NCI-H2227 (cell line): ENCODE results near the gene HNF1B.

Experiments used
- DNase-seq: peaks from one replicate; lab custom pipeline; 2025; ENCODE audit not compliant: unreplicated experiment; lab: John Stamatoyannopoulos, UW

The HNF1B gene

DNA sequence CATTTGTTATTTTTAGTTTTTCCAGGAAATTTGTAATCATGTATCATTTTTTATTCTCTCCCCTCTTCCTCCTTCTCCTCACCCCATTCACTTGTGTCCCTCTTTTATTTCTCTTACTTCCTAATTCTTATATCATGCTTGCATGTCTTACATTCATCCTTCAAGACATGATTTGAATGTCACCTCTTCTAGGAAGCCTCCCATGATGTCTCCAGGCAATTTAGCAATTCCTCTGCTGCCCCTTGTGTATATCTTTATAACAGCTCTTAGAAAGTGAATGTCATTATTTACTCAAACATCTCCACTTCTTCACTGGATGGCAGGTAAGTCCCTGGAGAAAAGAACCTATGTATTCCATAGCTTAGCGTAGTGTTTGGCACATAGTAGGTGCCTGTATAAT is 7.8 kb downstream of the HNF1B start:
- DNase-seq: no peak

DNA sequence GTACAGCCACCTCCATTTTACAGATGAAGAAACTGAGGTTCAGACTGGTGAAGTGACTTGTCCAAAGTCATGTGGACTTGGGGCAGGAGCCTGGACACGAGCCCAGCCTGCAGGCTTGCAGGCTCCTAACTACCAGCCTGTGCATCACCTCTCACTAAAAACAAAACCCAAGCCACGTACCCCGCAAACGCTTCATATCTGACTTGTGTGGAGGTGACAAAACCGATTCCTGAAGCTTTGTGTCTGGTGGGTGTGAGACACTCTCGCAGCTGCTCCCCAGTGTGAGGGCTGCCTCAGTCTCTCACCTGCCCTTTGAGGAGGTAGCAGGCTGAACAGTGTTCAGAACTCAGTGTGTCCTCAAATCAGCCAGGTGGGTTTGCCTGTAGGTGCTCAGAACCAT is 8.4 kb downstream of the HNF1B start:
- DNase-seq: no peak

DNA sequence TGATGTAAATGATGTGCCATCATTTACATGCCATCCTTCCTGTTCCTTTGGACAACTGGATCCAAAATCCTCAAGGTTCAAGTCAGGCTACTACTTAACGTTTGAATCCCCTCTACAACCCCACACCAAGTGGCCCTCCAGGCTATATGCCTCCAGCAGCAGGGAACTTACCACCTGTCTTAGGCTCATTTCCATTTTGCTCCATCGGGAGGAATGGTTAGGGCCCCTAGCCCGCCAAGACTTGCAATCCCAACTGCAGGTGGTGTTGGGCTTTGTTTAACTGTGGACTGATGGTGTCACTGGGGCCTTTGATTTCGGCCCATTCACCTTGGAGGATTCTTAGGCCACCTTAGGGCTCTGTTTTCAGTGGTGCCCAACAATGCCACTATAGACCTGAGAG is 9.7 kb downstream of the HNF1B start:
- DNase-seq: no peak

DNA sequence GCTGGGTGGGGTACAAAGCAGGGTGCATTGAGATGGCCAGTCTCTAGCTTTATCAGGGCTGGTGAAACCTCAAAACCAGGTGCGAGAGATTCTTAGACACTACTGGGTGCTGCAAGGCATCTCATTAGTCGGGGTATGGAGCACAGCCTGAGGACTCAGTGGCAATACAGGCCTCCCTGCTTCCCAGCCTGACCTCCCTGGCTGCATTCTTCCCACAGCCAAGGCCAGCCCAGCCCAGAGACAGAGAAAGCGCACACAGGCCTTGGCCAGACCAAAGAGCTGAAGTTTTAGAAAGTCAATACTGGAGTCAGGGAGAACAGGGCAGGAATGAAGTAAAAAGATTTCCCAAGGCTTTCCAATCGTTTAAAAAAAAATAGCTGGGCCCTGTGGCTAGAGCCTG is 12.5 kb downstream of the HNF1B start:
- DNase-seq: no peak

DNA sequence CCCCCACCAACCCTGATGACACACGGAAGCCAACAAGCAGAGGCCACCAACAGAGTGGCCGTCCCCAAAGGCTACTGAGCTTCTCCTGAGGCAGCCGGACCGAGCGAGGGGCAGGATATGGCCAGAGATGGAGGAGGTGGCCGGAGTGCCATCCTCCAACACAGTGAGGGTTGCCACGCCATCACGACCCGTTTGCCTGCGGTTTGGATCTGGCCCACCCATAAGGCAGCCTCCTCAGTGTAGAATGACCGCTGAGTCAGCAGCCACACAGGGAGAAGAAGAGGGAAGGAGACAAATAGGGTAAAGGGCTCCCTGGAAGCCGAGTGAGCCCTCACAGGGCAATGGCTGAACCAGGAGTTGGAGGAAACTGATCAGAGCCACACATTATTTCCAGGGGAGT is 13.8 kb downstream of the HNF1B start:
- DNase-seq: no peak

DNA sequence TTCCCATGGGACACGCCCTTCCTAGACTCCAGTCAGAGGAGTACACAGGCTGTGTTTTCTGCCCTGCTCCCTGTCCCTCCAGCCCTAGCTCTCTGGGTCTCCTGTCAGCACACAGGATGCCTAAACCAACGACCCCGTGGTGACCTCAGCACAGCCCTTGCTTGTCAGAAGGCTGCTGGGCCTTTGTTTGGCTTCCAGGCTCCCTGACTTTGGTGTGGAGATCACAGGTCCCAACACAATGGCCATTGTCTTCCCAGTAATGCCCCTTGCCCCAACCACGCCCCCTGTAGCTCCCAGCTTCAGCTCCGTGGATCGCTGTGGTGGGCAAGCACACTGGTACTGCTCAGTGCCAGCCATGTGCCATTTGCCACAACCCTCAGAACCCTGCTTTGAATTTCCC is 15.0 kb downstream of the HNF1B start:
- no peak for DNase-seq

DNA sequence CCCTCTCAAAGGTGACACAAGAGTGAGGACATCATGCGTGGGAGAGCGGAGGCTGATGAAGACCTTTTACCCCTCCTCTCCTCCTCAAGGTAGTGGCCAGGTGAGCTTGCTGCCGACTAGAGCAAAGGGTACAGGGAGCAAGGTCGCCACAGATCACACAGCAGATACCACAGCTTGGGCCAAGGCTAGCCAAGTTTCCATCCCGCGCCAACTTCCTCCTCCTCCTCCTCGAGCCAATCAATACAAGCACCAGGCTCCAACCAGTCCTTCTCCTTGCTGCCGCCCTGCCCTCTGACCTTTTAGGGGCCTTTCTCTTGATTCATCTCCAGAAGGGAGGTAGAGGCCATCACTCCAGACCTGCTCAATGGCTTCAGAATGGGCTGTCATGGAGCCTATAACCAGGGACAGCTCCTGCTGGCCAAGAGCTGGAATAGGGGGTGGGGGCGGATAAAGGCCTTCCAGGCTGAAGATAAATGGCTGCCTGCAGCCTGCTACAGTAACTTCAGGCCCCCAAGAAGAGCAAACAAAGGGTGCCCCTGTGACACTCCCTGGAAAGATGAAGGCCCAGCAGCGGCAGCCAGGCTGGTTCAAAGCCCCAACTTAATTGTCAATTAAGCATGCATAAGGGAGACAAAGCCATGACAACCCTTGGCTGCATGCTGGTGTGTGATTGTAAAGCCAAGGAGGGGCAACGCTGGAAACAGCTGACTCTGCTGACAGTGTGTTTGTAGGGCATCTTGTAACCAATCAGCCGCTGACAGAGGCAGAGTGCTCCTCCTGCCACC is 17.8 kb downstream of the HNF1B start:
- no peak for DNase-seq

DNA sequence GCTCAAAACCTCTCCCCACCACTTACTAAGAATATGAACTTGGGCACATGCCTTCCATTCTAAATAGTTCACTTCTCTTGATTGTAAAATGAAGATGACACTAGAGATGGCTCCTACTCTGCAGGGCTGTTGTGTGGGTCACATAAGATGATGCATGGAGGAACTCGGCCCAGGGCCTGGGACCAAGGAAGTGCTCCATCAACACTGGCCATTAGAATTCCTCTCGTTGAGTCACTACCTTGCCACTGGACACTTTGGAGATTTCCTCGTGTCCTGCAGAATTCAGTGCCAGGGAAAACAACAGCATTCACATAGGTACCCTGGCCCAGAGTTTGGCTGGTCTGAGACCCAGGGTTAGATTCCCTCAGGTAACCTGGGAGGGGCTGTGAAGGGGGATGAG is 18.6 kb downstream of the HNF1B start:
- DNase-seq: no peak

DNA sequence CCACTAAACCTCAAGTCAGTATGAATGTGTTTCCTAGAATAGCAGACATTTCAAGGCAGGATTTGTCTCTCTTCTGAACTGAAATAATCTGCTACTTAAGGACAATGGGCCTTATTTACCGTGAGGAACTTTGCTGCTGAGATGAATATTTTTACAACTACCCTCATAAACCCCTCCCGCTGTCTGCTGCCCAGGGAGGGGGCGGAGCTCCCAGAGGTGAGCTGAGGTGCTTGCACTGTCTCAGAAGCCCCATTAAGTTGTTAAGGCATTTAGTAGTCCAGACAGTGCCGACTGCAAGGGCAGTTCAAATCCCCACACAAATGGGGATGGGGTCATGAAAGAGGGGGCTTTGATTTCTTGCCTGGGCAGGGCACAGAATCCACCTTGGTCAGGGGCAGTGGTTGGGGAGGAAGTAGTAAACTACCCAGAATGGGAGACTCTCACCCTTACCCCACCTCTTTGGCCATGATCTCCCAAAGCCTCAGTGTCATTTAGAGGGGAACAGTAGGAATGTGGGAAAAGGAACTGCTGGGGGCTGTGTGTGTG is 19.2 kb downstream of the HNF1B start:
- DNase-seq: no peak

DNA sequence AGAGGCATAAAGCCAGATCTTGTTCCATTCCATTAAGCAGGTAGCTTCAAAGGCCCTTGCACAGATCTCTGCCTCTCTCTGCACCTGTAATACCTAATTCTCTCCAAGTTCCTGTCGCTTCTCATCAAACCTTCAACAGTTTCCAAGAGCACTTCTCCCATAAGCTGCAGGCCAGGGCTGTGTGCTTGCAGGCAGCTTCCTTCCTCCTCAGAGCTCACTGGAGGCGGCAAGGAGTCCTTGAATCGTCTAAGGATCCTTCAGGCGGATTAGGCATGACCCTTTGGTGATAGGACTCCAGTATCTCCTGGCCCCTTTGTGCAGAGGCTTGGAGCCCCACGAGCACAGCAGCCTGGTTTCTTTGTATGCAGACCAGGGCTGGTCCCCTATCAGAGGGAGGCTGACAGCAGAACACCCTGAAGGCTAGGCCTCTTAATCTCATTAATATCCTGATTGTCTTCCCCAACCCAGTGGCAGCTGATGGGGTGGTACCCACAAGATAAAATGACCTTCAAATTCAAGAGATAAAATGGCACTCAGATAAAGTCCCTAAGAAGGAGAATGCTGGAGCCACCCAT is 19.8 kb downstream of the HNF1B start:
- DNase-seq: no peak

DNA sequence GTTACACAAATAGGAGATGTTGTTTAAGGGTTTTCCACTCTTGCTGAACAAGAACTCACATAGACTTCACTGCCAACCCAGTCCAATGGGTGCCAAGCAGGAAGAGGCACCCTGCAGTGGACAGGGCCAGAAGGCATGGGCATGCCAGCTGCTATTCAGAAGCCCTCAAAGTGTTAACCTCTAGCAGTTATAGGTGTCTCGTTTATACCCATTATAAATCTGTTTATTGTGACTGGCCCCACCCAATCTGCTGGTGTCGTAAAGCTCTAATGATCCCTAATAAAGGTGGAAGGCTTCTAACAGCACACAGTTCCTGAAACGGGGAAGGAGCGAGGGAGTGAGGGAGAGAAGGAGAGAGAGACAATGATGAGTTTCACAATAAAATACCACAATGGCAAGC is 23.9 kb downstream of the HNF1B start:
- no peak for DNase-seq

DNA sequence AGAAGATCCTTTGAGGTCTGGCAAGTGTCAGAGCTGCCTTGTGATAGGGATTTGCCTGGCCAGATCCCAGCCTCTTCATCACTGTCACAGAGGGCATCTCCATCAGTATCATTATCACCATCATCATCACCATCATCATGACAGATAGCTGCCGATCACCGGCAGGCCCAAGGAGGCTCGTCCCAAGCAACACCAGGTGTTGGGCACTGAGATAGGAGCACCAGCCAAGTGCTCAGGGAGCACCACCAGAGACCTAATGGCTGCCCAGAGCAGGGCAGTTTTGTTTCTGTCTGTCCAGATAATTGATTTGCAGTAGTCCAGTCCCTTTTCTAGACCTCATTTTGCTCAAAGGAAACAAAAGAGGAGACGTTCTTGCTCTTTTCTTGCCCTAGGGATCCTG is 25.0 kb downstream of the HNF1B start:
- no peak for DNase-seq

DNA sequence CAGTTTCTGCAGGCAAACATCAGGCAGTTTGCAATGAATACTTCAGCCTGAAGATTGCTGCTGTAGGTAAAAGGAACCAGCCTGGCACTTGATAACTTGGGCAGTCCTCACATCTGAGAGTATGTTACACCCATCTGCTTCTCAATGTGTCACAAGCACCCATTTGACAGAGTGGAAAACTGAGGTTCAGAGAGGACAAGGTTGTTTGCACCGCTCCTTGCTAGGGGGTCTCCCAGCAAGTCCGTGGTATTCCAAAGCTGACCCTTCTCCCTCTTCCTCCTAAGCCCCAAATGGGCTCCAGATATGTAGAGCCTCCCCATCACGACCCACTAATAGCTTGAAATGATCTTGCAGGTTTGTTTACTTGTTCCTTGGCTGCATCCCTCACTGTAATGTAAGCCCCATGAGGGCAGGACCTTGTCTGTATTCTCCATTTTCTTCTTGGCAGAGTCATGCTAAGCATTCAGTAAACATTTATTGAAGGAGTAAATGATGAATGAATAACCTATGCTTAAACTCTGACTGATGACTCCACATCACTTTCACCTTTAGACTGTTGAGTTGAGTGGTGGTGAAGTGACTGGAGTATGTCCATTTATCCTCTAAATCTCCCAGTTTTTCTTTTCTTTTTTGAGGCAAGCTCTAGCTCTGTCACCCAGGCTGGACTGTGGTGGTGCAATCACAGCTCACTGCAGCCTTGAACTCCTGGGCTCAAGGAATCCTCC is 26.4 kb downstream of the HNF1B start:
- no peak for DNase-seq

DNA sequence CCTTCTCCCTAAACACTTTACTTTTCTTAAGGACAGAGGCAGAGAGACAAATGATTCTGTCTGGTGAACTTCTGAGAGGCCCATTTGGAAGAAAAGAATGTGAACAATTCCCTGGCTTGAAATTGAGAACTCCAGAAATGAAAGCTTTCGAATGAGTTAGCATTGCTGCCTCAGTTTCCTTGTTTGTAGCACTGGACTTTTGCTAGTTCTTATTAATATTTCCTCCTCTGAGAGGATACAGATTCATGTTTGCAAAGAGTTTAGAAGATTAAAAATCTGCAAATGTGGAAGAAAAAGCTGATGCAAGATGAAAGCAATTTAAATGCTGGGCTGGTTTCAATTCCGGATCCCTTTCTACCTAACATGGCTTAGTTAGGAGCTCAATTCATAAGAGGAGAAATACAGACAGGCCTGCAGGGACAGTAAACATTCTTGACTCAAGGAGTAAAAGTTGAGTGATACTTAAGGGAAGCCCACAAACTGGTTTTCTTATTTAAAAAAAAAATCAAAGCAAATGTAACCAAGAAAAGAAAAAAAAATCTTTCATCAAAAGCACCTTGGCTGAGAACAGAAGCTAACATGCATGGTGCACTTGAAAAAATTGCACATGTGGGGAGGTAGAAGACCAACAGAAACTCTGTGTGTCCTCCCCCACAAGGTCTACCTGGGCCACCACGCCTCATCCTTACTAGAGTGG is 27.1 kb downstream of the HNF1B start:
- no peak for DNase-seq

DNA sequence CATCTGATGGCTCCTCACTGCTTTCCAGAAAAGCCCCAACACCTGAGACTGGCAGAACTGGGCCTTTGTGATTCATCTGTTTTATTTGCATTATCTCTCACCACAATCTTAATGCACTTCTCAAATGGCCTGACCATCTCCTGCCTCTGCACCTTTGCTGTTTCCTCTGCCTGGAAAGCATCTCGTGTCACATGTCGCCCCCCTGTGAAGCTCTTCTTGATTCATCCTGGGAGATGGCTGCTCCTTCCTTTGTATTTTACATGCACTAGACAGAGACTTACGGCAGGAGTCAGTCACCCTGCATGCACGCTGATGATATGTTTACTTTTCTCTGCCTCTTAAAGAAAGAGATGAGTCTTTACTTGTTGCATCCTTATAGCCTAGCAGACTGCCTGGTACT is 30.0 kb downstream of the HNF1B start:
- DNase-seq: no peak

DNA sequence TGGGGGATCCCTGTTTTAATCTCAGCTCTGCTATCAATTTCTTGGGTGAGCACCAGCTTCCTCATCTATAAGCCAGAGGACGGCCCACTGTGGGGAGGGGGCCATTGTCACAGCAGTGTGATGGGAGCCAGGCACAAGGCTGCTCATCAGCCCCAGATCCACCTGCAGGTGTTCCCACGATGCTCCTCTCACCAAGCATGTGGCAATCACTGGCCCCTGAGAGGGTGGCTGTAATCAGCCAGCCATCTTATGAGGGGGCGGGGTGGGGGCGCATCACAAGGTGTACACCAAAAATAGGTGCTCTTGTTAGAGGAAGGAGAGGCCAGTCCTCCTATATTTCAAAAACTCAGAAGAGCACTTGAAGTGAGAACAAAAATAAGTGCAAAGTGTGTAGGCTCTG is 31.2 kb downstream of the HNF1B start:
- no peak for DNase-seq

DNA sequence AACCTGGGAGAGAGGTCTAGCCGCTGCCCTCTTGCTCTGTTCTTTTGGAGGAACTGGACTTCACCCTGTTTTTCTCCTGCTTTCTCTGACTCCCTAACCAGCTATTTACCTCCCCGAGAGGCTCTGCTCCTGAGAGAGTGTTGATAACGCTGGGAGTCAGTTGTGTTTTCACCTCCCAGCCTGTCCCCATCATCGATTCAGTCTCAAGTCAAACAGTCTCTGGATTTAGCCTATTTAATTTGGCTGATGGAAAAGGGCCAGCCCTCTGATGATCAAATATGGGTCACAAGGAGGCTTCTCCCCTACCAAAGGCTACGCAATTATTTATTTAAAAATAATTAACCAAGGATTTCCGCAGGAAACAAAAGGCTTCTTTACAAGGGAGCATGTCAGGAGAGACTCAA is 31.8 kb downstream of the HNF1B start:
- DNase-seq: no peak

DNA sequence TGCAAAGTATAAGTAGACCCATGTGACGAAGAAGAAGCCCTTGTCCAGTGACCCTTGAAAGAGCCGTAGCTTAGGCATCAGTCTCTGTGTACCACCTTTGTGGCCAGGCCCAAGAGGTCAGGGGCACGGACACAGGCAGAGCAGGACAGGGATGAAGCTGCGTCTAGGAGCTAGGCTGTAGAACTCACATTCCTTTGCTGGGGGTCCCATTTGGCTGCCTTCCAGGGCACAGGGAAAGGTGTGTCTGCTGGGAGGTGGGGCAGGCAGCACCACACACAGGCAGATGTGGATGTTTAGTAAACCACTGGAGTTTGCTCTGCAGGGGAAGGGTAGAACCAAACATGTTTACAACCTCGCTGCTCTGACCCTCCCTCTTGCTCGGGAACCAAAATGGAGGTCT is 33.7 kb downstream of the HNF1B start:
- no peak for DNase-seq

DNA sequence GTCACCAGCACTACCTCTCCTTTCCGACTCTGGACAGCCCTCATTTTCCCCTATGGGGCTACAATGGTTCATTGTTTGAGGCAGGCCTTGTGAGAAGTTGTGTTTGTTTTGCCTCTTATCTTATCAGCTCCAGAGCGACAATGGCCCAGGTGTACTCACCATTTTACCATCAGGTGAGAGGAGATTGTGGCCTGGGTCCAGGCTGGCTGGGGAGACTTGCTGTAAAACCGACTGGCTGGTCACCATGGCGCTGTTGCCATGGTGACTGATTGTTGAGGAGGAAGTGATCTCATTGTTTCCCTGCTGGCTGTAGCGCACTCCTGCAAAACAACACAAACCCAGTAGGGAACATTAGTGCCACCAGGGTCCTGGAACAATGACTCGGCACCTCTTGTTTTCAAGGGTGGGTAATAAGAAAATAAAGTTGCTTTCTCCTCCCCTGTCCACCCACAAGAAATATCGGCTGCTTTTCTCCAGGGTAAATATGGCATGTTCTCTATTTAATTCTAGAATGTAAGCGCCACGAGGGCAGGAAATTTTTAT is 34.4 kb downstream of the HNF1B start:
- peak; percentile 71 for DNase-seq

DNA sequence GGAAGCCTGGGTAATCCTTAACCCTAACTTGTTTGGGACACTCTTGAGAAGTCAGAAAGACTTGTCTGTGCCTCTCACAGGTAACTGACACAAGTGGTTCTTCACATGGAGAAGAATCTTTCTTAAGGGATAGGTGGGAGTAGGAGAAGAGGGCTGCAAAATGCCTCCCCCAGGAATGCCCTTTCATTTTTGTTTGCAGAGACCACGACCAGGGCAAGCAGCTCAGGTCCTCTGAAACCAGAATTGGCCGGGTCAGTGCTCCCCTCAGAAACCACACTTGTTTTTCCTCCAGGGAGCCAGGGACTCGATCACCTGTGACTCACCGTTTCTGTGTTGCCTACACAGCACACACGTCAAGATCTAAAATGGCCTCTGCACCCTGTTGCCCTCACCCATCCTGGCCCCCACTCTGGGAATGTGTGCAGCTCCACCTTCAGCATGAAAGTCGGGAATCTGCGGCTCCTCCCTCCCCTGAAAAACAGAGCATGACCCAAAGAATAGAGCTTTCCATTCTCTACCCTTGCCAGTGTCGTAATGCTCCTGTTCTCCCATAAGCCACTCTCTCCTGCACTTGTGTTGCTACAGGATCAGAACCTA is 36.1 kb downstream of the HNF1B start:
- no peak for DNase-seq
